NCI-H524 treated with DMSO at 0.1 percent for 48 hours (cell line): ENCODE measurements around the gene ERCC6L2.

ENCODE experiments used
- DNase-seq: peaks from one replicate; lab custom pipeline; 2025; lab: John Stamatoyannopoulos, UW

Gene ERCC6L2

GRCh38 chr9:95875305-95876137, at the start of gene ERCC6L2:
ERCC6L2 (plus strand) TSS chr9:95875691; CDS start chr9:95876039, 348 bp downstream.
- DNase-seq, result peak; percentile 95

GRCh38 chr9:95826183-95826838, 49.2 kb upstream of the ERCC6L2 start:
- no peak for DNase-seq

- DNase-seq, result no peak
Measured at GRCh38 chr9:95830768-95831167, 44.7 kb upstream of the ERCC6L2 start.

GRCh38 chr9:95831810-95832209, 43.7 kb upstream of the ERCC6L2 start:
- no peak for DNase-seq

GRCh38 chr9:95833546-95834178, 41.8 kb upstream of the ERCC6L2 start:
- no peak for DNase-seq

GRCh38 chr9:95834281-95834907, 41.1 kb upstream of the ERCC6L2 start:
- no peak for DNase-seq

- DNase-seq, result no peak
Measured at GRCh38 chr9:95835393-95835792, 40.1 kb upstream of the ERCC6L2 start.

- no peak for DNase-seq
Measured at GRCh38 chr9:95836072-95836471, 39.4 kb upstream of the ERCC6L2 start.

GRCh38 chr9:95839012-95839411, 36.5 kb upstream of the ERCC6L2 start:
- no peak for DNase-seq

GRCh38 chr9:95840074-95840473, 35.4 kb upstream of the ERCC6L2 start:
- DNase-seq, result no peak

- no peak for DNase-seq
Measured at GRCh38 chr9:95841377-95841776, 34.1 kb upstream of the ERCC6L2 start.

GRCh38 chr9:95845751-95846150, 29.7 kb upstream of the ERCC6L2 start:
- DNase-seq, result no peak

- no peak for DNase-seq
Measured at GRCh38 chr9:95848764-95849163, 26.7 kb upstream of the ERCC6L2 start.

GRCh38 chr9:95852059-95853032, 23.1 kb upstream of the ERCC6L2 start:
- DNase-seq, result no peak

- no peak for DNase-seq
Measured at GRCh38 chr9:95854386-95855020, 21.0 kb upstream of the ERCC6L2 start.

GRCh38 chr9:95855961-95856360, 19.5 kb upstream of the ERCC6L2 start:
- no peak for DNase-seq

- DNase-seq, result peak; percentile 86
Measured at GRCh38 chr9:95857124-95857523, 18.4 kb upstream of the ERCC6L2 start.

- DNase-seq, result no peak
Measured at GRCh38 chr9:95857896-95858295, 17.6 kb upstream of the ERCC6L2 start.

GRCh38 chr9:95862343-95862742, 13.1 kb upstream of the ERCC6L2 start:
- no peak for DNase-seq

GRCh38 chr9:95864852-95865580, 10.5 kb upstream of the ERCC6L2 start:
- no peak for DNase-seq
